GM10248 (cell line): ENCODE results near the gene STPG4.

Experiments used
- CTCF ChIA-PET: fragments of 300-600 bp; sonication (Branson Sonifier 250); formaldehyde crosslinking; extraction: SDS; loops from one replicate; lab custom pipeline; 2021; ENCODE audit warnings: antibody characterized with exemption; lab: Yijun Ruan, JAX
- POLR2A ChIA-PET: fragments of 350-650 bp; sonication (Branson Sonifier 250); formaldehyde crosslinking; extraction: SDS; loops from one replicate; lab custom pipeline; 2020; ENCODE audit warnings: antibody characterized with exemption; lab: Yijun Ruan, JAX
- DNase-seq: peaks from one replicate; pipeline ENCODE4 v3.0.0; 2012; ENCODE audit errors: extremely low spot score
- TF ChIP-seq, protein P1 (sequence below): IDR thresholded peaks from 2 replicates; pipeline ENCODE4 v1.5.1; 2012; ENCODE audit warnings: mild to moderate bottlenecking, low read depth; ENCODE audit errors: extremely low read depth, missing control alignments, control extremely low read depth

Gene STPG4

GRCh38 chr2:47056374-47056773, 98.7 kb downstream of the STPG4 start:
- POLR2A ChIA-PET: no interaction called here
- DNase-seq: no peak
- CTCF ChIA-PET: no interaction called here
- TF ChIP-seq, protein P1, sequence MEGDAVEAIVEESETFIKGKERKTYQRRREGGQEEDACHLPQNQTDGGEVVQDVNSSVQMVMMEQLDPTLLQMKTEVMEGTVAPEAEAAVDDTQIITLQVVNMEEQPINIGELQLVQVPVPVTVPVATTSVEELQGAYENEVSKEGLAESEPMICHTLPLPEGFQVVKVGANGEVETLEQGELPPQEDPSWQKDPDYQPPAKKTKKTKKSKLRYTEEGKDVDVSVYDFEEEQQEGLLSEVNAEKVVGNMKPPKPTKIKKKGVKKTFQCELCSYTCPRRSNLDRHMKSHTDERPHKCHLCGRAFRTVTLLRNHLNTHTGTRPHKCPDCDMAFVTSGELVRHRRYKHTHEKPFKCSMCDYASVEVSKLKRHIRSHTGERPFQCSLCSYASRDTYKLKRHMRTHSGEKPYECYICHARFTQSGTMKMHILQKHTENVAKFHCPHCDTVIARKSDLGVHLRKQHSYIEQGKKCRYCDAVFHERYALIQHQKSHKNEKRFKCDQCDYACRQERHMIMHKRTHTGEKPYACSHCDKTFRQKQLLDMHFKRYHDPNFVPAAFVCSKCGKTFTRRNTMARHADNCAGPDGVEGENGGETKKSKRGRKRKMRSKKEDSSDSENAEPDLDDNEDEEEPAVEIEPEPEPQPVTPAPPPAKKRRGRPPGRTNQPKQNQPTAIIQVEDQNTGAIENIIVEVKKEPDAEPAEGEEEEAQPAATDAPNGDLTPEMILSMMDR: no peak

DNA sequence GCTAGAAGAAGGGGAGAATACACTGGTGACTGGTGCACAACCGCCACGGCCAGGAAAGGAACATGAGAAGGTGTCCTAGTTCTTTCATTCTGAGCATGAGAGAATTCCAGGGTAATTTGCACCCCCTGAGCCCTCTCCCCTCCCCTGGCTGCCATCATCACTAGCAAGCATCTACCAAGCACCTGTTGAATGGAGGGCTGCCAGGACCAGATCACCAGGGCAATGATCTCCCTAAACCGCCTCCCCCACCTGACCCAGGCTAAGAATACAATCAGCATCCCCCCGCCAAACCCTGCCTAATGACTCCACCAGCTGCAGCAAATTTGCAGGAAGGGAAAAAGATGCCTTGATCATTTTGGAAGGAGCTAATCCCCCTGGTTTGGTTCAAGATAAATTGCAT, 100.2 kb downstream of the STPG4 start:
- CTCF ChIA-PET: interaction anchor here (0.7 to 1.1 kb wide), 2 partner anchors 11 to 25 kb away, joined by 3 read pairs; no protein-coding TSS in a partner anchor
- TF ChIP-seq, protein P1: no peak
- POLR2A ChIA-PET: no interaction called here
- no peak for DNase-seq

GRCh38 chr2:47054036-47054555, 101.0 kb downstream of the STPG4 start:
- POLR2A ChIA-PET: no interaction called here

GRCh38 chr2:47052847-47053246, 102.3 kb downstream of the STPG4 start:
- CTCF ChIA-PET: interaction anchor here (1.7 kb wide), 1 partner anchor 23 kb away, joined by 3 read pairs; no protein-coding TSS in a partner anchor
- POLR2A ChIA-PET: no interaction called here
- TF ChIP-seq, protein P1: no peak

More at GRCh38 chr2:47054036-47054555, 101.0 kb downstream of the STPG4 start:
- TF ChIP-seq, protein P1: no peak
- CTCF ChIA-PET: no interaction called here
- DNase-seq: no peak

DNA sequence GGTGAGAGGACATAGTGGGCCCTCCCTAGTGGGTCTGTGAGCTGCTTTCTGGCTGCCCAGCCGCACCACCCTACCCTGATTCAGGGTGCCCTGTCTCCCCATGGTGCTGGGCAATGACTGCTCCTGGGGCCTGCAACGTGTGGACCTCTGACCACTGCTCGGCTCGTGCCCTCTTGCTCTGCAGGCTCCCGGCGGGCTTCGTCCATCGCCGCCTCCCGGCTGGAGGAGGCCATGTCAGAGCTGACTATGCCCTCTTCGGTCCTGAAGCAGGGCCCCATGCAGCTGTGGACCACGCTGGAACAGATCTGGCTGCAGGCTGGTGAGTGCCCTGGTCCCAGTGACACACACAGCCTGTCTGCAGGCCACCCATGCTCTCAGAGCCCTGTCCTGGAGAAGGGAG, 103.5 kb downstream of the STPG4 start:
- TF ChIP-seq, protein P1: no peak
- DNase-seq: no peak
- ChIA-PET CTCF (interaction anchor here (1.2 kb wide), 1 partner anchor 13 kb away, joined by 3 read pairs; no protein-coding TSS in a partner anchor), POLR2A (no interaction called here)

More at GRCh38 chr2:47052847-47053246, 102.3 kb downstream of the STPG4 start:
- DNase-seq: no peak

- CTCF ChIA-PET: interaction anchor here (0.9 to 1.2 kb wide), 3 partner anchors 14 to 272 kb away, joined by 3 to 4 read pairs (median 3); no protein-coding TSS in a partner anchor
- DNase-seq: no peak
- POLR2A ChIA-PET: no interaction called here
- TF ChIP-seq, protein P1: no peak
These were observed 104.3 kb downstream of the STPG4 start for GRCh38 chr2:47050762-47051161.
